Heart left ventricle (tissue), 16 donors: ENCODE measurements around the gene ULK1. TPM values are rescaled to one million over a fixed set of nuclear protein-coding genes. Genes with fewer than 3 reads are reported as not detected.
A peak's percentile ranks its signal among the peaks of the same experiment; 100 is the strongest.

Source experiments
- ATAC-seq, 4 donors: fragments of 200-7000 bp; cut with Tn5 transposase; one replicate each; pipeline ENCODE4 v1.9.1; 2020 to 2022; ENCODE audit warnings: moderate library complexity in 4 of 4, mild to moderate bottlenecking in 3 of 4, moderate number of reproducible peaks in 1 of 4
- DNase-seq, 5 donors: peaks; one replicate each; pipeline ENCODE4 v3.0.0-alpha.2; 2020
- H3K27ac ChIP-seq, 12 donors: fragments of 200-600 bp; sonication (generic) in 4 of 12; one replicate each; pipeline versions ENCODE4 v1.5.0 to v1.8.0; 2016 to 2022; ENCODE audit warnings: mild to moderate bottlenecking in 2 of 12
- H3K27me3 ChIP-seq, 9 donors: fragments of 200-600 bp; sonication (generic) in 2 of 9; one replicate each; pipeline versions ENCODE4 v1.5.1 to v1.8.0; 2016 to 2022; ENCODE audit warnings: mild to moderate bottlenecking in 3 of 9
- H3K36me3 ChIP-seq, 9 donors: fragments of 200-600 bp; sonication (generic) in 2 of 9; one replicate each; pipeline versions ENCODE4 v1.5.0 to v1.8.0; 2018 to 2022; ENCODE audit warnings: mild to moderate bottlenecking in 2 of 9
- H3K4me1 ChIP-seq, 12 donors: fragments of 200-600 bp; sonication (generic) in 4 of 12; one replicate each; pipeline versions ENCODE4 v1.5.0 to v1.8.0; 2016 to 2022; ENCODE audit warnings: mild to moderate bottlenecking in 3 of 12
- H3K4me3 ChIP-seq, 12 donors: fragments of 200-600 bp; sonication (generic) in 4 of 12; one replicate each; pipeline versions ENCODE4 v1.5.0 to v1.8.0; 2017 to 2022; ENCODE audit warnings: mild to moderate bottlenecking in 9 of 12, moderate library complexity in 4 of 12
- H3K9me3 ChIP-seq, 12 donors: fragments of 200-600 bp; sonication (generic) in 4 of 12; one replicate each; pipeline versions ENCODE4 v1.5.0 to v1.8.0; 2016 to 2022; ENCODE audit warnings: mild to moderate bottlenecking in 1 of 12
- POLR2A ChIP-seq, 2 donors: fragments of 450-650 bp; IDR thresholded peaks; one replicate each; pipeline ENCODE4 v1.6.1; 2017; ENCODE audit warnings: antibody characterized with exemption in 2 of 2, mild to moderate bottlenecking in 2 of 2, moderate library complexity in 2 of 2
- WGBS, 4 donors: extraction: QIAGEN DNeasy Blood & Tissue Kit in 2 of 4; methylation state at CpG; one replicate each; pipeline versions ENCODE4 v1.1.5 to v1.1.7; 2013 to 2018; 5-methylcytosine and 5-hydroxymethylcytosine counted together
- intact Hi-C, 10 donors: fragments of 100-400 bp; cut with DNase I; formaldehyde crosslinking; loops; one replicate each; pipeline versions ENCODE4 v1.11.1 to v1.14.2; 2022
- polyA plus RNA-seq, 2 donors: library from polyadenylated mRNA; stranded (reverse); fragments of 200-250 nt; gene quantifications; one replicate each; pipeline ENCODE4 v1.2.3, GENCODE V29; 2013
- total RNA-seq, 9 donors: library from RNA; depleted of rRNA in 2 of 9; stranded (reverse); fragments of >200 nt in 2 of 9; fragmentation: NEBNext Ultra II Directional in 3 of 9; extraction: Animal tissue kit (Norgen Biotek cat#: 25700) in 3 of 9; gene quantifications; one replicate each; pipeline versions ENCODE4 v1.1.0 to v1.2.4, GENCODE V29; 2016 to 2023
- TF ChIP-seq, protein P1 (sequence below), 12 donors: fragments of 200-600 bp; sonication (generic) in 4 of 12; IDR thresholded peaks; one replicate each; pipeline versions ENCODE4 v1.5.0 to v1.8.0; 2018 to 2022; ENCODE audit warnings: antibody characterized with exemption in 12 of 12, mild to moderate bottlenecking in 5 of 12
- donor health status: ischemic (EF 13 %, LVEDD 7.1; RV severe dilation, severe dysfunction).
- donor health status: healthy with polysubstance abuse.
- donor health status: DM: no; HTN: yes; CAD: no.
- donor health status: DM: no; HTN: no; CAD: no.
- donor health status: ischemic (EF 25% LVEDD 6.9; RV normal size, moderate dysfunction).
- donor health status: ischemic (EF 25% LVEDD 5.7; RV mildly dilated, moderate dysfunction).
- donor health status: healthy.
- donor health status: DM: yes; HTN: yes; CAD: no.
- donor health status: ischemic (EF 35%, LVEDD 5.7; RV mildly dilated, moderate dysfunction).
- donor health status: nonischemic (EF 11% LVEDD 7.7; RV severe dilation, severe dysfunction).
- donor health status: DM: yes; HTN: yes; CAD: no.
- donor health status: PGD.
- donor health status: ischemic (EF 29% LVEDD 5.4; RV normal size, mild dysfunction).
- donor health status: nonischemic (EF 23%, LVEDD 6.1; RV moderate dilation, normal function).

The ULK1 gene
- total and polyA plus RNA-seq, 11 donors: 21.9 to 56.0 (median 41.8) TPM

- ATAC-seq (no peak), DNase-seq (no peak)
- intact Hi-C loops: loop anchor here in 1 of 10 donors (2.0 kb wide), 1 partner anchor 19 kb away; no protein-coding TSS in a partner anchor
- peak overlapping the region in 8 of 12 donors; percentile 54 to 83 (median 78) for H3K27ac ChIP-seq
- WGBS, 4 donors: 73 to 82% (median 77%) methylated on average over 12 to 13 of the region's 13 CpGs
- no peaks in the 10 kb centered on the region for H3K27me3 ChIP-seq
- H3K4me1 ChIP-seq: peaks cover 23 to 74% (median 47%) of the 10 kb centered on the region in 12 donors
- no peaks in the 10 kb centered on the region for H3K9me3 ChIP-seq
- H3K36me3 ChIP-seq: peaks cover 0 to 32% (median 18%) of the 10 kb centered on the region in 9 donors
- TF ChIP-seq POLR2A (IDR thresholded peaks at IDR 0.05): no peak
- TF ChIP-seq, protein P1, sequence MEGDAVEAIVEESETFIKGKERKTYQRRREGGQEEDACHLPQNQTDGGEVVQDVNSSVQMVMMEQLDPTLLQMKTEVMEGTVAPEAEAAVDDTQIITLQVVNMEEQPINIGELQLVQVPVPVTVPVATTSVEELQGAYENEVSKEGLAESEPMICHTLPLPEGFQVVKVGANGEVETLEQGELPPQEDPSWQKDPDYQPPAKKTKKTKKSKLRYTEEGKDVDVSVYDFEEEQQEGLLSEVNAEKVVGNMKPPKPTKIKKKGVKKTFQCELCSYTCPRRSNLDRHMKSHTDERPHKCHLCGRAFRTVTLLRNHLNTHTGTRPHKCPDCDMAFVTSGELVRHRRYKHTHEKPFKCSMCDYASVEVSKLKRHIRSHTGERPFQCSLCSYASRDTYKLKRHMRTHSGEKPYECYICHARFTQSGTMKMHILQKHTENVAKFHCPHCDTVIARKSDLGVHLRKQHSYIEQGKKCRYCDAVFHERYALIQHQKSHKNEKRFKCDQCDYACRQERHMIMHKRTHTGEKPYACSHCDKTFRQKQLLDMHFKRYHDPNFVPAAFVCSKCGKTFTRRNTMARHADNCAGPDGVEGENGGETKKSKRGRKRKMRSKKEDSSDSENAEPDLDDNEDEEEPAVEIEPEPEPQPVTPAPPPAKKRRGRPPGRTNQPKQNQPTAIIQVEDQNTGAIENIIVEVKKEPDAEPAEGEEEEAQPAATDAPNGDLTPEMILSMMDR (IDR thresholded peaks at IDR 0.05): no peak
- no peak overlapping the region for H3K4me3 ChIP-seq
Observed at GRCh38 chr12:131903270-131904255, 9.1 kb downstream of the ULK1 start.

DNA sequence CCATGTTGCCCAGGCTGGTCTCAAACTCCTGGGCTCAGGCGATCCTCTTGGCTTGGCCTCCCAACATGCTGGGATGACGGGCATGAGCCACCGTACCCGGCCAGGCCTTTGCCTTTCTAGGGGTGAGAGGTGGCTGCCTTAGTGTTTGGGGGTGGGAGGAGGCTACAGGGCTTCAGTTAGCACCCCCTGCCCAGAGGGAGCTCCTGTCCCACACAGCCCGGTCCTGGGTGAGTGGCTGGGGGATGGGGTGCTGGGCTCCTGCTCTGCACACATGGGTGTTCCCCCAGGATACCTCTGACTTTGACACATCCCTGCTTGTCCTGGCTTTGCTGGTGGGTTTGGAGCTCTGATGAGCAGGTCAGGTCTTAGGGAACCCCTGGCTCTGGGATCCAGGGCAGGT, 9.9 kb downstream of the ULK1 start:
- H3K4me3 ChIP-seq: no peak overlapping the region

GRCh38 chr12:131905081-131905629, 10.7 kb downstream of the ULK1 start:
- intact Hi-C loops: loop anchor here in 1 of 10 donors (2.0 kb wide), 1 partner anchor 18 kb away; no protein-coding TSS in a partner anchor
- no peak for ATAC-seq
- Histone ChIP-seq H3K9me3 (no peaks in the 10 kb centered on the region), H3K4me1 (peaks cover 23 to 65% (median 45%) of the 10 kb centered on the region in 12 donors), H3K36me3 (peaks cover 0 to 36% (median 28%) of the 10 kb centered on the region in 9 donors), H3K4me3 (no peak overlapping the region), H3K27ac (no peak overlapping the region), H3K27me3 (no peaks in the 10 kb centered on the region)
- DNase-seq: no peak
- TF ChIP-seq POLR2A (IDR thresholded peaks at IDR 0.05): no peak
- TF ChIP-seq, protein P1 (IDR thresholded peaks at IDR 0.05): no peak
- 83 to 89% (median 87%) methylated on average over 7 to 13 of the region's 13 CpGs for WGBS, 4 donors

More for the DNA sequence above, 9.9 kb downstream of the ULK1 start:
- no peak for TF ChIP-seq POLR2A (IDR thresholded peaks at IDR 0.05)
- TF ChIP-seq, protein P1 (IDR thresholded peaks at IDR 0.05): no peak
- no peak for DNase-seq
- Histone ChIP-seq H3K4me1 (peaks cover 23 to 72% (median 47%) of the 10 kb centered on the region in 12 donors), H3K9me3 (no peaks in the 10 kb centered on the region), H3K36me3 (peaks cover 0 to 32% (median 23%) of the 10 kb centered on the region in 9 donors), H3K27me3 (no peaks in the 10 kb centered on the region), H3K27ac (no peak overlapping the region)
- 88 to 97% (median 94%) methylated on average over 4 to 5 of the region's 5 CpGs for WGBS, 4 donors
- intact Hi-C loops: loop anchor here in 1 of 10 donors (2.0 kb wide), 1 partner anchor 18 kb away; no protein-coding TSS in a partner anchor
- no peak for ATAC-seq
